ENCODE measurements around the gene ADD1.

ADD1 gene

DNA sequence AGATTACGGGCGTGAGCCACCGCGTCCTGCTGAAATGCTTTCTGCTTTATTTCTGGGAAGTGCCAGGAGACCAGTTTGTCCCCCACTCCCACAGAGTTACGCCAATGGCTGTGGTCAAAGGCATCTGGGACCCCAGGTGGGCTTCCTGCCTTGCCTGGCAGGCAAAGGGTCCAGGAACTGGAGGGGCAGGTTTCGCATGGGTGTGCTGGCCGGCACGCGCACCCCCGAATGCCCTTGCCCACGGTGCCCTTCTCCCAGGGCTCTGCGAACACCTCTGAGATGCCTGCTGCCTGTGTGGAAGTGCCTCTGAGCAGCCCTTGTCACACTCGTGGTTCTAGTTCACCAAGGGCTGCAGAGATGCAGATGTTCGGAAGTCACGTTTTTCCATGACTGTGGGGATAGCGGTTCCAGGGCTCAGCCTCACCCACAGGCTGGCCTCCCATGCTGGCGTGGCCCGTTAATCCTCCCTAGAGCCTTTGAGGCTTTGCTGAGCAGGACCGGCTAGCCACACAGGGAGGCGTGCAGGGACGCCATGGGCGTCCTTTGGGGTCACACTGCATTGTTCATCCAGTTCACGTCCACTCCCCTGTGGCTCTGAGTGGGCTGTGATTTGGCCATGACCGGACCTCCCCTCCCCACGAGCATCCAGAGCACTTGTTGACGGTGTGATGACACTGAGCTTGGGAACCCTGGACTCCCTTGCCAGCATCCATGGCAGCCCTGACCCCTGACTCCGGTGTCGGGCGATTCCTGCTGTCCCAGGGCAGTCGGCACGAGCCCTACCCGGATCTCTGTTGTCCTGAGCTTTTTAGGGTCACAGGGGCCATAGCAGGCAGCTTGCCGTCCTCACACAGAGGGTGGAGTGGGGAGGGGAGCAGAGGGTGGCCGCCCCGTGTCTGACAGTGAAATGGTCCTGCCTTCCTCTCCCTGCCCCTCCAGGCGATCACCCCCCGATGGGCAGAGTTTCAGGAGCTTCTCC lies 12.7 kb upstream of the ADD1 start:
- TF ChIP-seq, protein P1, sequence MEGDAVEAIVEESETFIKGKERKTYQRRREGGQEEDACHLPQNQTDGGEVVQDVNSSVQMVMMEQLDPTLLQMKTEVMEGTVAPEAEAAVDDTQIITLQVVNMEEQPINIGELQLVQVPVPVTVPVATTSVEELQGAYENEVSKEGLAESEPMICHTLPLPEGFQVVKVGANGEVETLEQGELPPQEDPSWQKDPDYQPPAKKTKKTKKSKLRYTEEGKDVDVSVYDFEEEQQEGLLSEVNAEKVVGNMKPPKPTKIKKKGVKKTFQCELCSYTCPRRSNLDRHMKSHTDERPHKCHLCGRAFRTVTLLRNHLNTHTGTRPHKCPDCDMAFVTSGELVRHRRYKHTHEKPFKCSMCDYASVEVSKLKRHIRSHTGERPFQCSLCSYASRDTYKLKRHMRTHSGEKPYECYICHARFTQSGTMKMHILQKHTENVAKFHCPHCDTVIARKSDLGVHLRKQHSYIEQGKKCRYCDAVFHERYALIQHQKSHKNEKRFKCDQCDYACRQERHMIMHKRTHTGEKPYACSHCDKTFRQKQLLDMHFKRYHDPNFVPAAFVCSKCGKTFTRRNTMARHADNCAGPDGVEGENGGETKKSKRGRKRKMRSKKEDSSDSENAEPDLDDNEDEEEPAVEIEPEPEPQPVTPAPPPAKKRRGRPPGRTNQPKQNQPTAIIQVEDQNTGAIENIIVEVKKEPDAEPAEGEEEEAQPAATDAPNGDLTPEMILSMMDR (IDR thresholded peaks at IDR 0.05; ENCODE audit: low read depth, low read length) = no peak
- no peak for DNase-seq (ENCODE audit: extremely low read depth, low read depth)

DNA sequence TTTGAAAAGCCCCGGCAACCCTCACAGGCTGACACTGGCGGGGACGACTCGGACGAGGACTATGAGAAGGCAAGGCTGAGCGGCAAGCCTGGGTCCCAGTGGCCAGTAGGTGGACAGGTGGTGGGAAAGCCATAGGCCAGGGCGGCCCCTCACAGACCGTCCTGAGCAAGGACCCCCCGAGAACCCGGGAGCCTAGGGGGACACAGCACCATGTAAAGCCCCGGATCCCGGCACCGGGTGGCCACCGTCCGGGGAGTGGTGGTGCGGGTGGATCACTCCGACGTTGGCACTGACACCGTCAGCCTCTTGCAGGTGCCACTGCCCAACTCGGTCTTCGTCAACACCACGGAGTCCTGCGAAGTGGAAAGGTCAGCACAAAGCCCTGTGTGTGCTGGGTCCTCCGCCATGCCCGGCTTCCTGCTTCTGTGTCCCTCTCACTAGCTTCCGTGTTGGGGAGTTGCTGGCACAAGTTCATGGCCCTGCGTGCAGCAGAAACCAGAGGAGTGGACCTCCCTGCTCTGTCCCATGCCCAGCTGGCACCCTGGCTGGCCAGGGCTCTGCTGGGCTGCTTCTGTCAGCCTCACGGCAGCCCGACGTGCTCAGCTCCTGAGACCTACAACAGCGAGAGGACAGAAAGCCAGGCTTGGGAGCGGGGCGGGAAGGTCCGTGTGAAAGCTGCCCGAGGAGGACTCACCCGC lies 11.9 kb upstream of the ADD1 start:
- TF ChIP-seq, protein P1 (IDR thresholded peaks at IDR 0.05; ENCODE audit: low read depth, low read length) = no peak

DNA sequence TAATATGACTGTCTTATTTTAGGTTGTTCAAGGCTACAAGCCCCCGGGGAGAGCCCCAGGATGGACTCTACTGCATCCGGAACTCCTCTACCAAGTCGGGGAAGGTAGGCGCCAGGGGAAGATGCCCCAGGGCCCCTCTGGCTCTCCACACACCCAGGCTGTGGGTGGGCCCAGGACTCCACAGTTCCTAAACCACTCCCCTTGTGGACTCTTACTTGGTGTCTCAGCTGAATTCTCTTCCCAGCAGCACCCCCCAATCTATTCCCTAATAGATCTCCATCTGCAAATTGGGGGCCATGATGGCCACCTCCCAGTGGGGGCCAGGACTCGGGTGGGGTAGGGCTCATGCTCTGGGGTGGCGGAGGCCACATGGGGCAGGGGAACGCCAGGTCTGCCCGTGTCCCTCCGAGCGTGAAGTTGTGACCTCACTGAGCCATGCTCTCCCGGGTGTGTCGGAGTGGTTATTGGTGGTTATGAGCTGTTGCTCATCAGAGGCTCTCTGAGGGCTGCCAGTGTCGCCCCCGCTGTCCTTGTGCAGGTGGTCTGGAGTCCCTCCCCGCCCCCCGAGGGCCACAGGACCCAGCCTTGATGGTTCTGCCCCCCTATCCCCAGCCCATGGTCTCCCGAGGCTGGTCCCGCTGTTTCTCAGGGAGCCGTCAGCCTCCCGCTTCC lies 11.2 kb upstream of the ADD1 start:
- TF ChIP-seq, protein P1 (IDR thresholded peaks at IDR 0.05; ENCODE audit: low read depth, low read length) = no peak
- no peak for DNase-seq (ENCODE audit: extremely low read depth, low read depth)

More for the DNA sequence above, 11.9 kb upstream of the ADD1 start:
- DNase-seq (ENCODE audit: extremely low read depth, low read depth) = no peak

DNA sequence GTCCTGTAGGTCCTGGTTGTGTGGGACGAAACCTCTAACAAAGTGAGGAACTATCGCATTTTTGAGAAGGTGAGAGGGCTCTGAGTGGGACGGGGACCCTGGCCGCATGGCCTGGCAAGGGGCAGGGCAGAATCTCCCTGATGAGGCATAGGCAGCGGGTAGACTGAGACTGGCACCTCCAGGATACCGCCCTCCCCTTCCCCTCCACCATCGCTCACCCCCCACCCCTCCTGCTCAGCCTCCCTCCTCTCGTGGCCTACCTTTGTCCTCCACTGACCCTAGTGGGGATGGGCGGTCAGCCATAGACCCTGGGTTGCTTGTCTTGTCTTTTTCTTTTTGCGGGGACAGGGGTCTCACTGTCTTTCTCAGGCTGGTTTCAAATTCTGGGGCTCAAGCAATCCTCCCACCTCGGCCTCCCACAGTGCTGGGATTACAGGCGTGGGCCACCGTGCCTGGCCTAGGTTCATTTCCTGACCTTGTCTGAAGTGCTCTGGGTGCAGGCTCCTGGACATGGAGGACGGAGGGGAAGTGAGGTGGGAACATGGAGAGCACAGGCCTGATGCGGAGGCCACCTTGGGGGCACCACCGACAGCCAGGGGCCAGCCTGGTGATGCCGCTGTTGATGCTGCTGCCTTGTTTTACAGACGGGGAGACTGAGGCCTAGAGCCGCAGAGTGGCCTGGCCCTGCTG lies 10.5 kb upstream of the ADD1 start:
- no peak for DNase-seq (ENCODE audit: extremely low read depth, low read depth)
- TF ChIP-seq, protein P1 (IDR thresholded peaks at IDR 0.05; ENCODE audit: low read depth, low read length) = no peak

DNA sequence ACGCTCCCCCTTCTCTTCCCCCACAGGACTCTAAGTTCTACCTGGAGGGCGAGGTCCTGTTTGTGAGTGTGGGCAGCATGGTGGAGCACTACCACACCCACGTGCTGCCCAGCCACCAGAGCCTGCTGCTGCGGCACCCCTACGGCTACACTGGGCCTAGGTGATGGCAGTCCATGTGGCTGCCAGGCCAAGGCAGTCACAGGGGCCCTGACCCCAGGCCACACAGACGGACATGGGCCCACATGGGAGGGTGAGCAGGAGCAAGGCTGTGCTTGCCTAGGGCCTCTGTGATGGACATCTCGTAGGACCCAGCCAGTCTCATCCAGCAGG lies 10.0 kb upstream of the ADD1 start:
- TF ChIP-seq, protein P1 (IDR thresholded peaks at IDR 0.05; ENCODE audit: low read depth, low read length) = no peak
- DNase-seq (ENCODE audit: extremely low read depth, low read depth) = no peak

DNA sequence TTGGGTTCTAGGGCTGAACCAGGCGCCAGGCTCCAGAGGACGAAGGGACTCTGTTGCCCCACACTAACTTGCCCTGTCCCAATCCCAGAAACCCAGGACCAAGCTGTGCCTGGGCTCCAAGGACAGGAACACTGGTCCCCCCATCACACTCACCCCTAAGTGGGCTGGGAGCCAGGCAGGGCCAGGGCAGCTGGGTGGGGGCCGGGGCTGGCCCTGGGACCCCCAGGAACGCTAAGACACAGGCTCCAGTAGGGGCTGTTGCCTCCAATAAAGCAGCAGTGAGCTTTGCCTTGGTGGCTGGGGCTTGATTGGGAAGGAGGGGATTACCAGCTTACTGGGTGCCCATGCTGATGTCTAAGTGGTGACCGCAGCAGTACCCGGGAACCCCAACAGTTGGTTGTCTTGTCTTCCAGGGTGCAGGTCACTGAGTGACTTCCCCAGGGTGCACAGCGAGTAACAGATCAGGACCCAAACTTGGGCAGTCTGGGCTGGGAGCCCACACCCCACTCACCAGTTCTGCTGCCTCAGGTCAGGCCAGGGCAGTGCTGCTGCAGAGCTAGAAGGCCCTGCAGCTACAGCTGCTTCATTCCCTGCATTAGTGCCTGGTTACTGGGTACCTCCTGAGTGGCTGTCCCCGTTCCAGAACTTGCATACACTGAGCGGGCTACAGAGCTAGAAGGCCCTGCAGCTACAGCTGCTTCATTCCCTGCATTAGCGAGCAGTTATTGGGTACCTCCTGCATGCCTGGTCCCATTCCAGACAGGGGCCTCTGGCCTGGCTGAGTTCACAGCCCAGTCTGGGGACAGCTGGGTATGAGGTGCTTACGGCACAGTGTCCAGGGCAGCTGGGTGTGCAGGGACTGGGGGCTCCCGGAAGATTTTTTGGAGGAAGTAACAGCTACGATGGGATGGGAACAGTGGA lies 9.4 kb upstream of the ADD1 start:
- no peak for DNase-seq (ENCODE audit: extremely low read depth, low read depth)
- TF ChIP-seq, protein P1 (IDR thresholded peaks at IDR 0.05; ENCODE audit: low read depth, low read length) = no peak

Measured in AG09319 (cell line).